ENCODE data around the gene CNGB1. TPM values are rescaled to one million over a fixed set of nuclear protein-coding genes. Genes with fewer than 3 reads are reported as not detected.
"Not testable (repeated sequence)": the region's sequence is repeated elsewhere in the genome, so short reads cannot be mapped to it uniquely, and the experiment has no call there.

Gene CNGB1
- total RNA-seq, 2 experiments from 2014 or later, result not detected

DNA sequence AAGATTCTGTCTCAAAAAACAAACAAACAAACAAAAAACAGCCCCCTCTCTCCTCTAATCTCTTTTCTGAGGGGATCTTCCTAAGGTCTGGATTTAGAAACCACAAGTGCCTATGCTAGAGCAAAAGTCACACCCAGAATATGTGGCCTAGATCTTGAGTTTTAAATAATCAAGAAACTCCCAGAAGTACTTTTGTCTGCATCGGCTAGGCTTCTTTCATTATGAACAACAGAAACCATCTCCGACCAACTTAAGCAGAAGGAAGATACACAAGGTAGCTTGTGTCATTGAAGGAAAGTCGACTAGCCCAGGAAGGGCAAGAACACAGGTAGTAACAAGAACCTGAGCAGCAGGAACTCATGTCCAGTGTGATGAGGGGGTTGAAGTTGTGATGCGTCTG is 94.7 kb downstream of the CNGB1 start:
- CTCF ChIA-PET (ENCODE audit: unreplicated experiment), result no interaction called here
- Histone ChIP-seq H2AFZ (ENCODE audit: low read length) (no peak overlapping the region), H3K4me3 (ENCODE audit: low read depth, low read length, poor library complexity, severe bottlenecking) (no peak overlapping the region), H3K36me3 (ENCODE audit: insufficient read depth, low read length) (no peaks in the 10 kb centered on the region), H3K79me2 (ENCODE audit: insufficient read depth, low read depth, low read length) (no peaks in the 10 kb centered on the region), H3K4me2 (ENCODE audit: low read length) (no peak overlapping the region), H3K4me1 (ENCODE audit: insufficient read depth, low read length, poor library complexity, severe bottlenecking) (no peaks in the 10 kb centered on the region), H3K9me3 (ENCODE audit: low read length) (no peaks in the 10 kb centered on the region), H3K9me2 (ENCODE audit: insufficient read depth, low read length) (no peaks in the 10 kb centered on the region), H4K20me1 (ENCODE audit: insufficient read depth, low read length) (no peaks in the 10 kb centered on the region), H3K27ac (ENCODE audit: low read depth, low read length, poor library complexity, severe bottlenecking) (no peak overlapping the region)
- no TSS peak for BruUV-seq (replicated peaks)
- POLR2A ChIA-PET, result no interaction called here
- no peak for TF ChIP-seq EZH2phosphoT487 (IDR thresholded peaks at IDR 0.05; ENCODE audit: borderline replicate concordance, low read depth, low read length)
- TF ChIP-seq, protein P1, sequence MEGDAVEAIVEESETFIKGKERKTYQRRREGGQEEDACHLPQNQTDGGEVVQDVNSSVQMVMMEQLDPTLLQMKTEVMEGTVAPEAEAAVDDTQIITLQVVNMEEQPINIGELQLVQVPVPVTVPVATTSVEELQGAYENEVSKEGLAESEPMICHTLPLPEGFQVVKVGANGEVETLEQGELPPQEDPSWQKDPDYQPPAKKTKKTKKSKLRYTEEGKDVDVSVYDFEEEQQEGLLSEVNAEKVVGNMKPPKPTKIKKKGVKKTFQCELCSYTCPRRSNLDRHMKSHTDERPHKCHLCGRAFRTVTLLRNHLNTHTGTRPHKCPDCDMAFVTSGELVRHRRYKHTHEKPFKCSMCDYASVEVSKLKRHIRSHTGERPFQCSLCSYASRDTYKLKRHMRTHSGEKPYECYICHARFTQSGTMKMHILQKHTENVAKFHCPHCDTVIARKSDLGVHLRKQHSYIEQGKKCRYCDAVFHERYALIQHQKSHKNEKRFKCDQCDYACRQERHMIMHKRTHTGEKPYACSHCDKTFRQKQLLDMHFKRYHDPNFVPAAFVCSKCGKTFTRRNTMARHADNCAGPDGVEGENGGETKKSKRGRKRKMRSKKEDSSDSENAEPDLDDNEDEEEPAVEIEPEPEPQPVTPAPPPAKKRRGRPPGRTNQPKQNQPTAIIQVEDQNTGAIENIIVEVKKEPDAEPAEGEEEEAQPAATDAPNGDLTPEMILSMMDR (conservative IDR thresholded peaks at IDR 0.05; ENCODE audit: low read length), result no peak
- DNase-seq (ENCODE audit: low spot score), result no peak
- intact Hi-C loops (cut with micrococcal nuclease; ENCODE audit: unreplicated experiment), result no loop called here

DNA sequence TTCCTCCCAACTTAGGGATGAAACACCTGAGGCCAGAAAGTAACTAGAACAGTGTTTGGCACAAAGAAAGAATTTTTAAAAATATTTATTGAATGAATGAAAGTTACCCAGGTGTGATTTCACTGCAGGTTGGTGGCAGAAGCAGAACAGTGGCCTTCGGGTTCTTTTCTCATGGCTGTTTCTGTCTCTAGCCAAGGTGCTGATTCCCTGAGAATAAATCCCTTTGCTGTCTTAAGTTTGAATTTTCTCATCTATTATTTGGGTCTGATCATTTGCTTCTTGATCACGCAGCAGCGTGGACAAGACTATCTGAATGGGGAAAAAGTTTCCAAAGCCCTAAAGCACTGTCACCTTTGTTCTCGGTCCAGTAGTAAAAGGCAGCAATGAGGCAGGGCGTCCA is 95.6 kb downstream of the CNGB1 start:
- CTCF ChIA-PET (ENCODE audit: unreplicated experiment), result no interaction called here

DNA sequence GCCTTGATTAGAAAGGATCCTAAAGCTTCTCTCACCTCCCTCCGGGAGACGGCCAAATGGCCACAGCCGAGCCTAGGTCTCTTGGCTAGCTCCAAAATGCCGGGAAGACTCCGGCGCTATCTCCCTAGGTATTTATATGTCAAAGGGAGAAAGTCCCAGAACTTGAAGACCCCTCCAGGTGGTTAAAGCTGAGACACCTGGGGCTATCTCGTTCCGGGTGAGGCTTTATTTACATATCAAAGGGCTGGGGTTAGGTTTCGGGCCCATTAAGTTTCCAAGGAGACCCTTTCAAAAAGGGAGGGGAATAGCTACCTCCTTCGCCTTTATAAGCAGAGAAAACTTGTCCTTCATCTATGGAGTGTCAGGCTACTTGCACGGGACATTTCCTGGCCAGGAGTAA is 97.7 kb downstream of the CNGB1 start:
- Histone ChIP-seq H3K36me3 (ENCODE audit: insufficient read depth, low read length) (no peaks in the 10 kb centered on the region), H3K4me3 (ENCODE audit: low read depth, low read length, poor library complexity, severe bottlenecking) (no peak overlapping the region), H3K27ac (ENCODE audit: low read depth, low read length, poor library complexity, severe bottlenecking) (no peak overlapping the region), H3K4me1 (ENCODE audit: insufficient read depth, low read length, poor library complexity, severe bottlenecking) (no peaks in the 10 kb centered on the region), H3K9me2 (ENCODE audit: insufficient read depth, low read length) (no peaks in the 10 kb centered on the region), H3K79me2 (ENCODE audit: insufficient read depth, low read depth, low read length) (no peaks in the 10 kb centered on the region), H3K4me2 (ENCODE audit: low read length) (no peak overlapping the region), H4K20me1 (ENCODE audit: insufficient read depth, low read length) (no peaks in the 10 kb centered on the region), H3K9me3 (ENCODE audit: low read length) (no peaks in the 10 kb centered on the region), H2AFZ (ENCODE audit: low read length) (no peak overlapping the region)
- ChIA-PET CTCF (ENCODE audit: unreplicated experiment) (no interaction called here), POLR2A (no interaction called here)
- DNase-seq (ENCODE audit: low spot score), result no peak
- BruUV-seq (replicated peaks), result no TSS peak
- intact Hi-C loops (cut with micrococcal nuclease; ENCODE audit: unreplicated experiment), result no loop called here
- TF ChIP-seq, protein P1 (conservative IDR thresholded peaks at IDR 0.05; ENCODE audit: low read length), result no peak
- no peak for TF ChIP-seq EZH2phosphoT487 (IDR thresholded peaks at IDR 0.05; ENCODE audit: borderline replicate concordance, low read depth, low read length)

More for the DNA sequence above, 95.6 kb downstream of the CNGB1 start:
- Histone ChIP-seq H3K9me2 (ENCODE audit: insufficient read depth, low read length) (no peaks in the 10 kb centered on the region), H3K4me1 (ENCODE audit: insufficient read depth, low read length, poor library complexity, severe bottlenecking) (no peaks in the 10 kb centered on the region), H3K36me3 (ENCODE audit: insufficient read depth, low read length) (no peaks in the 10 kb centered on the region), H4K20me1 (ENCODE audit: insufficient read depth, low read length) (no peaks in the 10 kb centered on the region), H3K79me2 (ENCODE audit: insufficient read depth, low read depth, low read length) (no peaks in the 10 kb centered on the region), H3K9me3 (ENCODE audit: low read length) (no peaks in the 10 kb centered on the region), H2AFZ (ENCODE audit: low read length) (no peak overlapping the region), H3K4me3 (ENCODE audit: low read depth, low read length, poor library complexity, severe bottlenecking) (no peak overlapping the region), H3K4me2 (ENCODE audit: low read length) (no peak overlapping the region), H3K27ac (ENCODE audit: low read depth, low read length, poor library complexity, severe bottlenecking) (no peak overlapping the region)
- intact Hi-C loops (cut with micrococcal nuclease; ENCODE audit: unreplicated experiment), result no loop called here
- DNase-seq (ENCODE audit: low spot score), result no peak
- TF ChIP-seq EZH2phosphoT487 (IDR thresholded peaks at IDR 0.05; ENCODE audit: borderline replicate concordance, low read depth, low read length), result no peak
- TF ChIP-seq, protein P1 (conservative IDR thresholded peaks at IDR 0.05; ENCODE audit: low read length), result no peak
- no TSS peak for BruUV-seq (replicated peaks)
- POLR2A ChIA-PET, result no interaction called here

DNA sequence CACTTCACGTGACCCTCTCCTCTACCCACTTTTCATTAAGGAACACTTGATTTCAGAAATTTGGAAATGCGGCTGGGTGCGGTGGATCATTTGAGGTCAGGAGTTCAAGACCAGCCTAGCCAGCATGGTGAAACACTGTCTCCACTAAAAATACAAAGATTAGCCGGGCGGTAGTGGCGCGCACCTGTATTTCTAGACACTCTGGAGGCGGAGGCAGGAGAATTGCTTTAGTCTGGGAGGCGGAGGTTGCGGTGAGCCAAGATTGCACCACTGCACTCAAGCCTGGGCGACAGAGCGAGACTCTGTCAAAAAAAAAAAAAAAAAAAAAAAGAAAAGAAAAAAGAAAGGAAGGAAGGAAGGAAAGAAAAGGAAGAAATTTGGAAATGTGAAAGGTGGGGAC is 98.2 kb downstream of the CNGB1 start:
- H3K79me2 ChIP-seq (ENCODE audit: insufficient read depth, low read depth, low read length); H3K4me2 ChIP-seq (ENCODE audit: low read length); H2AFZ ChIP-seq (ENCODE audit: low read length); H4K20me1 ChIP-seq (ENCODE audit: insufficient read depth, low read length); H3K4me1 ChIP-seq (ENCODE audit: insufficient read depth, low read length, poor library complexity, severe bottlenecking); BruUV-seq (replicated peaks); H3K9me3 ChIP-seq (ENCODE audit: low read length); H3K27ac ChIP-seq (ENCODE audit: low read depth, low read length, poor library complexity, severe bottlenecking); POLR2A ChIA-PET; H3K36me3 ChIP-seq (ENCODE audit: insufficient read depth, low read length); H3K4me3 ChIP-seq (ENCODE audit: low read depth, low read length, poor library complexity, severe bottlenecking); H3K9me2 ChIP-seq (ENCODE audit: insufficient read depth, low read length); DNase-seq (ENCODE audit: low spot score); intact Hi-C loops (cut with micrococcal nuclease; ENCODE audit: unreplicated experiment); CTCF ChIA-PET (ENCODE audit: unreplicated experiment): not testable (repeated sequence)

Data from OCI-LY7 (cell line).